HG03025 (cell line): ENCODE data around the gene PEAK1.

Experiments used
- ATAC-seq: cut with Tn5 transposase; IDR thresholded peaks from one replicate; pipeline ENCODE4 v1.9.1; 2021; ENCODE audit warnings: mild to moderate bottlenecking, moderate library complexity; ENCODE audit not compliant: unreplicated experiment, low FRiP score

Gene PEAK1

DNA sequence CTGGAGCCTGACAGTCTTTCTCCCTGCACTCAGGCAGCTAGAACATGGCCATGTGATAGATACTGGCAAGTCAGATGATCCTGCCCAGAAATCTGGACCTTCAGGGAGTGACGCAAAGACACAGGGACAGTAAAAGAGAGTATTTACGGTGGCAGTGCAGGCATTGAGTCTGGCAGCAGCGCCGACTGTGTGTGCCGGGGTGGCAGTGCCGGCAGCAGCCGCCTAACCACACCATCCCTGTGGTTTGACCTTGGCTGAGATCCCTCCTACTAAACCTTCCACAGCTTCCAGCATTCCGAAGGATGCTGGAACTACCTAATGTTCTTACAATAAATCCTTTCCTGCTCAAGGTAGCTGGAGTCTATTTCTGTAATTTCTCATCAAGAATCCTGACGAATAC, 344.4 kb downstream of the PEAK1 start:
- ATAC-seq = no peak

DNA sequence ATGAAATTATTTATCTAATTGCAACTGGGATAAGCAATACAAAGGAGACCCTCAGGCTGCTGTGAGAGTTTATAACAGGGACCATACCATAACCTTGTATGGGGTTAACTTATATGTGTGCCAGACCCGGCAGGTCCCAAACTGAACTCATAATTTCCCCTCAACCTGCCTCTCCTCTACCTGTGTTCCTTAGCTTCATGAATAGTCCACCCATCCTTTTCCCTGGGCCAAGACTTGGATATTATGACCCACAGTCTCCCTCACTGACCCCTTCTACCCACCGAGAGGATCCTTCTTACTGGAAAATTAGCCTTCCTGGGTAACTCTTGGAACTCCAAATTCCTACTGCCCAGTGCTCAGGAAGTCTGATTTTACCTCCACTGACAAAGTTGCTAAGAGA, 345.6 kb downstream of the PEAK1 start:
- no peak for ATAC-seq

DNA sequence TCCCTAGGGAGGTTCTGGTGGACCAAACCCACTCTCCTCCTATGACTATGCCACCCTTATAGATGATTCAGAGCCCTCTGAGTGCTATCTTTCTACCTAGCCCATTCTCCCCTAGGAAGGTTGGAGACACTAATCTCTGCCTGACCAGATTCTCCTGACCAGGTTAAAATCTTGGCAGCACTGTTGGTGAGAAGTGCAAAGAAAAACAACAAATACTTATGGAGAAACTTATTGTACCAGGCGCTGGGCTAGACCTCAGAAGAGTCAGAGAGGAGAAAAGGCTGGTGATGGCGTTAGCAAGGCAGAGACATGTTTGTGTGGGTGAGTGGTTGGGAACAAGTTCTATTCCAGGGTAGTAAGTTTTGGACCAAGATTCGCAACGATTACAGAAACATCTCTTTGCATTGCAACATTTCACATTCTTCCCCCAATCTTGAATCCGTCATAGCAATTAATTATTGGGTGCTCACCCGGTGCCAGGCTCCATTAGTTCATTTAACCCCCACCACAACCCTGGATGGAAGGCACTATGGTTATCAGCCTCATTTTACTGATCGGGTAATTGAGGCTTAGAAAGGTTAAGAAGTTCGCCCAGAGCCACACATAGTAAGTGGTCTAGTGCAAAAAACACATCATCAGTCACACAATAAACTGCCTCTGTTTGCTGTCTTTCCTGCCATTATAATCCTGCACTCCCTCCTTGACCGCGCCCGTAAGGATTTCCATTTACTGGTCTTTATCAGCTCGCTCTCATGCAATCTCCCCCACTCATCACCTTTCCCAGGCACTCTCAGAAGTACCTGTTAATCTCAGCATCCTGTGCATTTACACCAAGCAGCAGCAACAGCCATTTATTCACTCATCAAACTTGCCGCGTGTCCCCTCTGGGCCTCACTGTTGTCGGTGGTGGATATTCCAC, 348.3 kb downstream of the PEAK1 start:
- ATAC-seq = no peak

DNA sequence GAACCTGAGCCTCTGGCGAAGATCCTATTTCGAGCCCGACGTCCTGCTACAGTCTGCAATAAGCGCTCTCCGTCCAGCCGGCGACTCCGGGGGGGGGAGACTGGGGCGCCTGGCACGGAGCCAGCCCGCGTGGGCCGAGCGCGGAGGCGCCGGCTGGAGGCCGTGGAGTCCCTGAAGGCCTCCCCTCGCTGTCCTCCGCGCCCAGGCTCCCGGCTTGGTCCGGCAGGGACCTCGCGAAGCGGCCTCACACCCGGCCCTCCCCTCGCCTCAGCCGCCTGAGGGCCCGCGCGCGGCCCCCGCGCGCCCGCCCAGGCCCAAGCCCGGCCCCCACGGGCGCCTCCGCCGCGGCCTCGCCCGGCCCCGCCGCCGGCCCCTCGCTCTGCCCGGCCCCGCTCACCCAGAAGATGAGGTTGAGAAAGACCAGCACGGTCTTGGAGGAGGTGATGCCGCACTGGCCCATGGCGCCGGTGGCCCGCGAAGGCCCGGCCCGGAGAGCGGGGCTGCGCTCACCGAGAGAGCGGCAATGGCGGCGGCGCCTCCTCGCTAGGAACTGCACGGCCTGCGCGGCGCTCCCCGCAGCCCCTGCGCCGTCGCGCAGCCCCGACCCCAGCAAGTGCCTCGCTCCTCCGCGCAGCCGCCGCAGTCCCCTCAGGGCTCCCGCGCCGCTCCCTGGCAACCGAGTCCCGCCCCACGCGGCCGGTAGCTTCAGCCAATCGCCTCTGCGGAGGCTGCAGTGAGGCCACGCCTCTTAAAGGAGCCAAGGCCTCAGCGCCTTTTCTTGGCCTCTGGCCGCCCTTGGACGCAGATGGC, 349.2 kb downstream of the PEAK1 start, which contains the start of gene TSPAN3:
Gene TSPAN3, minus strand, starts transcription at position 615 of the 810 bp plus-strand sequence. Its CDS starts 155 bp downstream, at position 460.
- peak; percentile 90 for ATAC-seq

DNA sequence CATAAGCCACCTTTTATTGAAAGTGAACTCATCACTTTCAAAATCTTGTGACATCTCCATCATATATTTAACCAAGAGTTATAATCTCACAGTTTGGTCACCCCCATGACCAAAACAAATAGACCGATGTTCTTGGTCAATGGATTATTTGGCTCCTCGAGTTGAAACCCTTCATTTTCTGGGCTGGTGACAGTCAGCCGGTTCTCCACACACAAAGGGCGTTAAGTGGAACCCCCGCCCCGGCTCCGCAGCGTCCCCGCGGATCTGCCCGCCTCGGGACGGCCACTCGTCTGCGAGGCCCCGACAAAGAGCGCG, 349.8 kb downstream of the PEAK1 start:
- no peak for ATAC-seq

DNA sequence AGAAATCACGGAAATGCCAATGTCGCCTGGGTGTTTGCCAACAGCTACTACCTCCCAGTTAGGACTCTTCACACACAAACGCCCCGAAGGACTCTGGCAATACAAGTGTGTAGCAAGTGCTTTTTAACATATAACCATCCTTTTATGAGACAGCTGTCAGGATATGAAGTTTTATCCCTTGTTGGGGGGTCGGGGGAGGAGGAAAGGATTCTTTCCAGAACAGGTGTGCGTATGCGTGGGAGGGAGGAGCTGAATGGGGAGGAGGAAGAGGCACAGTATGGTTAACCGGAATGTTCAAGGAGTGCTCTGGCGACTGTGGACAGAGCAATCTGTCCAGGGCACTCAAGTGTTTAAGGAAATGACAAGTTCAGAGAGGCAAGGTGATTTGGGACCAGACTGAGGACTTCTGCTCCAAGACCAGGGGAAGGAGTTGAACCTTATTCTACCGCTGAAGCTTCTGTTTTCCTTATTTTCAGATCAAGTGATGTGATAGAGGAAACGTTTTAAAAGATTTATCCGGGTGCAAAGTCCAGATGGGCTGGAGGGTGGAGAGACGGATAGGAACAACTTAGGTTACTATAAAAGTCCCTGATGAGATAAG, 350.3 kb downstream of the PEAK1 start:
- no peak for ATAC-seq

DNA sequence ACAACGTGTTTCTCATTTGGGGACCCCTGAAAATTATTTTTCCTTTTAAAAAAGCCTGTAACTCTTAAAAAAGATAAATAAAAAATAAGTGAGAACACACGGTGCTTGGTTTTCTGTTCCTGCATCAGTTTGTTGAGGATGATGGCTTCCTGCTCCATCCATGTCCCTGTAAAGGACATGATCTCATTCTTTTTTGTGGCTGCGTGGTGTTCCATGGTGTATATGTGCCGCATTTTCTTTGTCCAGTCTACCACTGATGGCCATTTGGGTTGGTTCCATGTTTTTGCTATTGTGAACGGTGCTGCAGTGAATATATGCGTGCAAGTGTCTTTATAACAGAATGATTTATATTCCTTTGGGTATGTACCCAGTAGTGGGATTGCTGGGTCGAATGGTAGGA, 351.3 kb downstream of the PEAK1 start:
- ATAC-seq = no peak

DNA sequence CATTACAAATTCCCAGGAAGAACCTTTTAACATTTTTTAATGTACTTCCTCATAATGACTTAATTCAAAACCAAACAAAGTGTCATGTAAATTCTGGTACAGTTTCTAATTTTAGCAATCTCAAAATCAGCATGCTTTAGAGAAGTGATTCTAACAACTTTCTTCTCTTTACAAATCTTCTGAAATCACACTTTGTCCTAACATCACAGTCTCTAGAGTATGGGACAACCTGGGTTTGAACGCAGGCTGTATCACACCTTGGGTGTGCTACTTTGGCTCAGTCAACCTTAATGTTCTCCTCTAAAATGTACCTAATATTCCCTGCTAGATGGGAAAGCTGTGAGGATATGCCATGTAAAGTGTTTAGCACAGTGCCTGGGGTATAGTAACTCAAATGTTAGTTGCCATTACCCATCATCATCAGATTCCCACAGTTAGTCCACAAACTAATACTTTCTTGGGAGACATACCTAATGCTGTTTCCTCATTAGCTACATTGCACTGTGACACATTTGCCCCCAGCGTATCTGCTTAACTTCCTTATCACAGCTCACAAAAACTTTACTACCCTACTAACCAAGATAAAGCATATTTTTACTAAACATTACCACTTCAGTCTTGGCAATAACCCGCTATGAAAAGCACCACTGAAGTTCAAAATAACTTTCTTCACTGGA, 352.1 kb downstream of the PEAK1 start:
- ATAC-seq = no peak

DNA sequence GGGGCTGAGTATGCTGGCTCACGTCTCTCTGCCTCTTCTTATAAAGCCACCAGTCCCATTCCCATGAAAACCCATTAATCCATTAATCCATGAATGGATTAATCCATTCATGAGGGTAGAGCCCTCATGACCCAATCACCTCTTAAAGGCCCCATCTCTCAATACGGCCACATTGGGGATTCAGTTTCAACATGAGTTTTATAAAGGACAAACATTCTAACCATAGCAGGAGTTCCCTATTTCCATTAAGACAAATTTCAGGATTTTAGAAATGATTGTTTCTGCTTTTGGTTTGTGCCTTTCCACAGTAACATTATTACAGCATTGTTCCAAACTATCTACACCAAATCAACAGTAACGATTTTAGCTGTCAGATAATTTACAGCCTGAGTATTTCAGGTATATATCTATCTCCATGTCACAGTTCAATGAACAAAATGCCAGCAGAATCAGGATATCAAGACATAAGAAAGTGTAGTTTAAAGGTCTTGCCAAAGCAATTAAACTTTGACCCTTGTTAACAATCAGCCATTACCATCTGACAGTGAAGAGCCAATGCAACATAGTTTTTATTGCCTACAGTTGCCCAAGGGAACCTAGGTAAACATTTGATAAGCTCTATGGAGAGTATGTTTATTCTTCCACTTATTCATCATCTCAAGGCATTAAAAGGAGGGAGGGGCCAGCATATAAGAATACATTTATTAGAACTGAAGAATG, 352.8 kb downstream of the PEAK1 start:
- ATAC-seq = no peak

DNA sequence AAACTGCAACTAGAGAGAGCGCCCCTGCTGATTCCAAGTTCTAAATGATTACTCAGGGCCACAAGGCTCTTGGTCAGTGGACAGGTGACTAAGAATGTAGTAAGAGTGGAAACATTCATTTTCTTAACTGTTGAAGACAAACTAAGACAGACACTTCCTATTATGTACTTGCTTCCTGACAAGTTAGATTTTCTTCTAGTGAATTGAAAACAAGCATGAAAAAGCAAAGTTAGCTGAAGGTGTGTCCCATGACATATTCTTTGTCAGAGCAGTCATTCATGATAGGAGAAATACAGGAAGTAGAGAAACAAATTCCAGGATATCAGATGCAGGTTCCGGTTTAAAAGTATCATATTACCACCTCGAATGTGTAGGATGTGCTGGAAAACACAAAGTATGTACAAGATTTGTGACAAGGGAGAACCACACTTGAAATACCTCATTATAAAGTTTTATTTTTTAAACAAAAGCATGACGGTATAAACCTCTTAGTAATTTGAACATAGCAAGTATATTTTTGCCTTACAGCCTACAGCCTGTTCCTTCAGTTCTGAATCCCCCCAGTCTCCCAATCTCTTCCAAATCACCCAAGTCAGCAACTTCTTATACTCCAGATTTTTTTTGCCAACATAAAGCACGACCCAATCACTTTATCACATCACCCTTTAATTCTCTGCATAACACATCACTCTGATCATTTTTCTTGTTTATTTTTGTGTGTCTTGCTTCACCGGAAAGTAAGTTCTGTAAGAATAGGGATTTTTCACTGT, 355.2 kb downstream of the PEAK1 start:
- no peak for ATAC-seq

DNA sequence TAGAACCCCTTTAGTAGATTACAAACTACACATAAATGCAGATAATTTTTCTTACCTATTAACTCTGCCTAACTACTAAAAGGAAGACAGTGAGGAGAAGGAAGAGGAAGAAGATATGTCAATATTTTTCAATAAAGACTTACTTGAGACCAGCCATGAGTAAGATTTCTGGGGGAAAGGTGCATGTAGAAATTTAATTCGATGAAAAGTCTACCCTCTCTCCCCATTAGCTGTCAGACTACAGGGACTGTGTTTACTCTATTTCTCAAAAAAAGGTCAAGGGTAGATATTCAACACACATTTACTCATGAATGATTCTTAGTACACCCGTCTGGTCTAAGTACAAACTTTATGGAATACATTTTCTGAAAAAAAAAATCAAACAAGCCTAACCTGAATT, 355.8 kb downstream of the PEAK1 start:
- ATAC-seq = no peak

DNA sequence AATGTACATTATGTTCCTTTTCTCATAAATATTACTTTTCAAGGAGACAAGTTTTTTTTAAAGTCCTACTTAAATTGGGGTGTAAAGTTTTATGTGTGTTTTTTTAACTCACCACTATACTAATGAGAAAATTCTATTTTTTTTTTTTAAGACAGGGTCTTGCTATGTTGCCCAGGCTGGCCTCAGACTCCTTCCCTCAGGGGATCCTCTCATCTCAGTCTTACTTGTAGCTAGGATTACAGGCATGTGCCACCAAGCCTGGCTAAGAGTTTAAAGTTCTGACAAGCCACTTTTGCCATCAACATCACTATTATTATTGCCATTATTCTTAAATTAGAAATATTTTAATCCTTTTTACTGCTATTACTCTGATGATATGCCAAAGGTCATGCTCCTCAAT, 356.7 kb downstream of the PEAK1 start:
- ATAC-seq = no peak

DNA sequence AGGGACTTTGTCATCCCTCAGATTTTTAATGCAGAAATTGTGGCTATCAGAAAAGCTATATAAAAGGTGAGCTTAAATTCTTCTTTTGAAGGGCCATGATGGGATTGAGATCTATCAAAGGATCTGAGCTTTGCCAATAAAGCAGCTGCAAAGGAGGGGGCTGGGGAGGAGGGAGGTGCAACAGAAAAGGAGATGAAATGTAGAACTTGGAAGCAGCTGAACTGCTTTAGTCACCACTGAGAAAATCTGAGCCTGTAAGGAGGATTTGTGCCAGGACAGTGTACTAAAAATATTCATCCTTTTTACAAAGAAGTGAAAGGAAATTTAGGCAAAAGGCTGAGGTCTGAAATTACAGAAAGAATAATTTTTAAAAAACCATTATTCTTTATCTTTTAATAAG, 359.4 kb downstream of the PEAK1 start:
- no peak for ATAC-seq

DNA sequence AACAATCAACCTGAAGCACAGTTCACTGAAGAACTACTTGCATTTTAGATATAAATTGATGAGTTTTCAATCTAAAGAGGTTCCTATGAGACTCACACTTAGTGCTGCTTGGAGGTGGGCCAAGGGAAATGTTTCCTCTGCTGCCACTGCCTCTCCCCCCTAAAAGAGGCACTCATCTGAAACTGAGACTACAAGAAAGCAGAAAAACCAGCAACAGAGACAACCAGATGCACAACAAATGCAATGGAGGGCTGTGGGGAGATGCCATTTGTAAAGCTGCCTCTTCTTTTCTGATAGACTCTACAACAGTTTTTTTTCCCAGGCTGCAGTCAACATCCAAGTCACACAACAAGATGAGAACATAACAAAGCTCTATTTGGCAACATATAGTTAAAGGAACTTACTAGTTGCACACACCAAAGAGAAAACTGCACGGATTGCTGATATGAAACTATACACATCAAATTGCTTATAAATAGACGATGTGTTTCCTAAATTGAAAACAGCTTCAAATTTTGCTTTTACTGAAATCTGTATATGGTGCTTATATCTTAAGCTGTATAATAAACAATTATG, 360.0 kb downstream of the PEAK1 start:
- no peak for ATAC-seq

DNA sequence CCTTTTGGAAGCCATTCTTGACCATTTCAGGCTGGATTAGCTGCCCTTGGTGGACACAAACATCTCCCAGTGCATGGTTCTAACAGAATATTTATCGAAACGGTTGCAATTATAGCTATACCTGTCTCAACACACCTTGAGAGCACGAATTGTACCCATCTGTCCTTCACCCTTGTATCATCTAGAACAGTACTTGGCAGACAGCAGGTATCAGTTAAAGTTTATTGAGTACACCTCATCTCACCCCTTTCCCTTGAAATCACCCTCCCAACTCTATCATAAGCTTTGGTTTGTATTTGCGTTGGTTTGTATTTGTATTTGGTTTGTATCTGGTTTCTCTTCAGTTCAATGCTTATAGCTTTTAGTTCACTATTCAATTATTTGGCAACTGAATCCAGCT, 361.4 kb downstream of the PEAK1 start:
- no peak for ATAC-seq

DNA sequence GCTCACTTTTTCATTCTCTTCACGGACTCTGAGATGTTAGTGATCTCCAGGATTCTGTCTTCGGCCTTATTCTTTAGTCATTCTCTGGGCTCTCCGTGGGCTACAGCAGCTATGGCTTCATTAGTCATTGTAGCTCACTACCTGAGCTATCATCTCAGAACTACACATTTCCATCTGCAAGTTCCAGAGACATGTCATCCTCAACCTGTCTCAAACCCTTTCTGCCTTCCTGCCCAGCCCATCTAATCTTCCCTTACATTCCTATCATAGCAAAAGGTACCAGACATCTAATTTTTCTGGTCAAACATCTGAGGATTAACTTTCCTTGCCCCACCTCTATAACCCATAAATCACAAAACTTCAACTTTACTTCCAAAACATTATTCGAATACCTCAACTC, 362.2 kb downstream of the PEAK1 start:
- no peak for ATAC-seq

DNA sequence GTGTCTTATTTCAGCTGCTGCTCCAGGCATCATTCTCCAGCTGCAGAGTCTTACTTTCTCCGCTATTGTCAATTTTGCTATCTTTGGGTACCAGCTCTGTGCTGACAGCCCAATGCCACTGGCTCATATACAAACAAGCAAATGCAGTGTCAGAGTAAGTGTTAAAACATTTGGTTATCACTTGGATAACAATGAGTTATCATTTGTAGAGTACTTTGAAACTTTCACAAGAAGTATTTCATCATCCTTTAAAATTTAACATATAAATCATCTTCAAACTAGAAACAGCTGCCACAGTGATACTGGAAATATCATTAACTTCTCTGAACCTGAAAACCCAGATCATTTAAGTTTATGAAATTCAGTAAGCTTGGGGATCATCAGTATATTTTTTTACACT, 362.8 kb downstream of the PEAK1 start:
- ATAC-seq = no peak

DNA sequence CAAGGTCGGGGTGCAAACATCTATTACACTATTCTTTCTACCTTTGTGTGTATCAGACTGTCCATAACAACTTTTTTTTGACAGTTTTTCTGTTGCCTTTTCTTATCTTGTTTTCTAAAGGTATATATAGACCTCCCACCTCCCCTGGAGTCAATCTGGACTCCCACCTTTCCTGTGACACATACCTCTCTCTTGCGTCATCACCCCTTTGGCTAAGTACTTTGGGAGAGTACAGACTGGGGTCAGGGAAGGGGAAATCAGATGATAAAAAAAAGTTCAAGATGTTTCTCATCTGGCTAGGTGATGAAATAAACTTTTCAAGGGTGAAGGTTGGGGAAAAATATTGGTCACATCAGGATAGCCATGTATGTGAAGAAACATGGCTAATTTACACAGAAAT, 366.2 kb downstream of the PEAK1 start:
- ATAC-seq = no peak

DNA sequence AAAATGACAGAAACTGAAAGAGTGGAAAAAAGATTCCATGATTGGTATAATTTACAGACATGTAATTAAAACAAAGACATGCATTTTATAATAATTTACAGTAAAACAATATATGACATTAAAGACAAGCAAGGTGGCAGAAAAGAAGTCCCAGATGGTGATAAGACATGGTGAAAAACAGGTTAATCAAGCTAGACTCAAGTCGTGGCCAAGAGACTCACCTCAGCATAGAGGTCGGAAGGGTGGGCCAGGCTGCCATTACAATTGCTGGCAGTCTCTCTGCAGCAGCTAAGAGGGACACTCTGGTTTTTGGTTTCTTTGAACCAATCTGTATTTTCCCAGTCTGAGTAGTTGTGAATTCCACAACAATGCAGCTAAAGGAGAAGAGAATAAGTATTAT, 367.3 kb downstream of the PEAK1 start:
- no peak for ATAC-seq
